Endothelial cell of umbilical vein (primary cell): ENCODE data around the gene STX5. TPM values are rescaled to one million over a fixed set of nuclear protein-coding genes. Genes with fewer than 3 reads are reported as not detected.

Experiments
- BruUV-seq: library from RNA; stranded (reverse); fragments of 400-500 nt; replicated peaks from 2 replicates; lab custom pipeline; 2021; lab: Mats Ljungman, UMichigan
- CTCF ChIA-PET: fragments of 300-600, 350-600 bp; sonication (Branson Sonifier 250); formaldehyde crosslinking; loops from one replicate; lab custom pipeline; 2021; ENCODE audit warnings: antibody characterized with exemption, inconsistent platforms; lab: Charles Lee
- POLR2A ChIA-PET: fragments of 300-600, 350-600 bp; sonication (Branson Sonifier 250); formaldehyde crosslinking; loops from one replicate; lab custom pipeline; 2021; ENCODE audit warnings: antibody characterized with exemption, inconsistent platforms; lab: Charles Lee
- DNase-seq: peaks from one replicate; pipeline ENCODE4 v3.0.0-alpha.2; 2011; ENCODE audit warnings: low read depth, low spot score
- FAIRE-seq: peaks from 2 replicates; lab custom pipeline; 2011; peaks lifted over from hg19 to GRCh38; lab: Jason Lieb, UNC
- H2AFZ ChIP-seq: 2 replicates; pipeline ENCODE4 v1.6.0; 2012; ENCODE audit warnings: low read depth, low read length, control low read depth, inconsistent platforms
- H3K27ac ChIP-seq: 2 replicates; pipeline ENCODE4 v1.5.1; 2011; ENCODE audit warnings: low read depth, mild to moderate bottlenecking, control low read depth, low read length, moderate library complexity; ENCODE audit not compliant: insufficient read depth
- H3K27me3 ChIP-seq, 2 experiments: 2 replicates each; pipeline versions ENCODE4 v1.6.0 to v1.6.1; 2011; ENCODE audit warnings: low read length in 2 of 2, mixed read lengths in 1 of 2; ENCODE audit not compliant: control insufficient read depth in 2 of 2, insufficient read depth in 2 of 2
- H3K36me3 ChIP-seq, 2 experiments: 2 replicates in 1 of 2; 3 replicates in 1 of 2; pipeline ENCODE4 v1.5.1; 2011; ENCODE audit warnings: low read length in 2 of 2, mild to moderate bottlenecking in 1 of 2, moderate library complexity in 1 of 2; ENCODE audit not compliant: control insufficient read depth in 2 of 2, insufficient read depth in 2 of 2; ENCODE audit errors: extremely low read depth in 1 of 2
- H3K4me1 ChIP-seq: 3 replicates; pipeline ENCODE4 v1.5.1; 2011; ENCODE audit warnings: mild to moderate bottlenecking, low read length; ENCODE audit not compliant: control insufficient read depth, insufficient read depth; ENCODE audit errors: extremely low read depth
- H3K4me2 ChIP-seq: 2 replicates; pipeline ENCODE4 v1.6.1; 2011; ENCODE audit warnings: low read length, control low read depth, mixed read lengths; ENCODE audit not compliant: insufficient read depth
- H3K4me3 ChIP-seq, 3 experiments: fragments of 200-600 bp in 1 of 3; sonication (generic), shearing (Covaris generic) in 1 of 3; replicated peaks in 1 of 3; 2 replicates each; pipeline ENCODE4 v1.5.1; 2011 to 2016; ENCODE audit warnings: control low read depth in 3 of 3, low read length in 3 of 3, mild to moderate bottlenecking in 2 of 3, inconsistent platforms in 1 of 3, low read depth in 1 of 3, moderate library complexity in 1 of 3; ENCODE audit not compliant: insufficient read depth in 1 of 3
- H3K79me2 ChIP-seq: 2 replicates; pipeline ENCODE4 v1.6.0; 2012; ENCODE audit warnings: low read length, inconsistent platforms; ENCODE audit not compliant: control insufficient read depth, insufficient read depth
- H3K9ac ChIP-seq: replicated peaks from 2 replicates; pipeline ENCODE3; 2011; ENCODE audit warnings: low read length, control low read depth; ENCODE audit not compliant: insufficient read depth; ENCODE audit errors: extremely low read depth
- H3K9me1 ChIP-seq: replicated peaks from 3 replicates; pipeline ENCODE4 v1.6.0; 2011; ENCODE audit warnings: mild to moderate bottlenecking, low read length; ENCODE audit not compliant: control insufficient read depth, insufficient read depth; ENCODE audit errors: extremely low read depth
- H3K9me3 ChIP-seq: replicated peaks from 2 replicates; pipeline ENCODE4 v1.5.1; 2012; ENCODE audit warnings: low read length, inconsistent platforms; ENCODE audit not compliant: control insufficient read depth, insufficient read depth
- H4K20me1 ChIP-seq: replicated peaks from 2 replicates; pipeline ENCODE3; 2011; ENCODE audit warnings: mild to moderate bottlenecking, low read length; ENCODE audit not compliant: control insufficient read depth, insufficient read depth; ENCODE audit errors: extremely low read depth
- CTCF ChIP-seq, 2 donors: IDR thresholded peaks; 1 replicate in 1 of 2; 2 replicates in 1 of 2; pipeline ENCODE4 v1.5.1; 2011; ENCODE audit warnings: low read length in 2 of 2, mild to moderate bottlenecking in 2 of 2, moderate library complexity in 2 of 2, control low read depth in 1 of 2, inconsistent platforms in 1 of 2, low read depth in 1 of 2; ENCODE audit not compliant: insufficient read depth in 1 of 2; ENCODE audit errors: extremely low read depth in 1 of 2
- EZH2 ChIP-seq: IDR thresholded peaks from 2 replicates; pipeline ENCODE4 v1.6.1; 2012; ENCODE audit warnings: borderline replicate concordance, low read depth, mild to moderate bottlenecking, moderate library complexity, low read length, inconsistent platforms; ENCODE audit not compliant: severe bottlenecking
- FOS ChIP-seq: IDR thresholded peaks from 2 replicates; pipeline ENCODE4 v1.6.1; 2011; ENCODE audit warnings: mild to moderate bottlenecking, low read length, moderate library complexity, borderline replicate concordance; ENCODE audit not compliant: insufficient read depth
- GATA2 ChIP-seq: IDR thresholded peaks from 2 replicates; pipeline ENCODE4 v1.7.0; 2011; ENCODE audit warnings: low read depth, mild to moderate bottlenecking, moderate library complexity, mixed read lengths, low read length; ENCODE audit not compliant: insufficient read length, insufficient read depth
- JUN ChIP-seq: IDR thresholded peaks from 2 replicates; pipeline ENCODE4 v1.6.1; 2011; ENCODE audit warnings: borderline replicate concordance, low read depth; ENCODE audit not compliant: insufficient read length, insufficient read depth
- MYC ChIP-seq: IDR thresholded peaks from one replicate; pipeline ENCODE4 v1.6.1; 2011; ENCODE audit warnings: mild to moderate bottlenecking, low read depth, low read length
- POLR2A ChIP-seq: IDR thresholded peaks from 2 replicates; pipeline ENCODE4 v1.6.1; 2012; ENCODE audit warnings: low read depth, mild to moderate bottlenecking, control low read depth, low read length
- POLR2AphosphoS5 ChIP-seq: IDR thresholded peaks from 2 replicates; pipeline ENCODE4 v1.6.1; 2012; ENCODE audit warnings: low read depth, mild to moderate bottlenecking, control low read depth, low read length, moderate library complexity; ENCODE audit not compliant: insufficient read depth
- dilution Hi-C: fragments of 300-500 bp; cut with MboI; formaldehyde crosslinking; loops from one replicate; pipeline ENCODE4 v1.15.0; 2019; ENCODE audit warnings: low sequenced_read_pairs; ENCODE audit not compliant: extremely low pct_ligation_motif_present
- intact Hi-C: fragments of 100-400 bp; cut with micrococcal nuclease; formaldehyde crosslinking; loops from one replicate; pipeline ENCODE4 v1.10.0; 2022
- polyA plus RNA-seq, 4 experiments: library from polyadenylated mRNA; depleted of rRNA in 3 of 4; stranded (reverse) in 3 of 4; unstranded in 1 of 4; fragments of >200 nt; gene quantifications; 2 replicates each; pipeline versions ENCODE4 v1.2.1 to v1.2.3, GENCODE V29; 2011 to 2012; ENCODE audit warnings: missing spikeins in 1 of 4
- total RNA-seq: library from RNA; stranded (reverse); gene quantifications from 2 replicates; pipeline ENCODE4 v1.2.3, GENCODE V29; 2021
- TF ChIP-seq, protein P1 (sequence below): IDR thresholded peaks from 2 replicates; pipeline ENCODE4 v1.6.1; 2011; ENCODE audit not compliant: insufficient read depth, insufficient read length

The STX5 gene
- total and polyA plus RNA-seq, 2 donors (not counting 3 experiments of a cell fraction or from before 2014, with no cell fraction given), result 41.3 to 46.4 TPM

DNA sequence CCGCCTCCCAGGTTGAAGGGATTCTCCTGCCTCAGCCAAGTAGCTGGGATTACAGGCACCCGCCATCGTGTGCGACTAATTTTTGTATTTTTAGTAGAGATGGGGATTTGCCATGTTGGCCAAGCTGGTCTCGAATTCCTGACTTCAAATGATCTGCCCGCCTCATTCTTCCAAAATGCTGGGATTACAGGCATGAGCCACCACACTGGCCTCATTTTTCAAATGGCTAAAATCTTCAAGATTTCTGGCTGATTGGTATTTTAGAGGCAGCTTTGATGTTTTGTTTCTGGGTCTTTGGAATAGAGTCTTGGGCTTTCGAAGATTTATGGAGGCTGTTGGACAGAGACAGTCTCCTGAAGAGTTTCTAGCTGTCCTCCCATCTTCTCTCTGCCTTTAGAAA, 43.0 kb upstream of the STX5 start:
- Histone ChIP-seq H3K9ac (no peak overlapping the region), H3K79me2 (peaks cover 9% of the 10 kb centered on the region), H3K4me3 (no peak overlapping the region), H3K4me2 (no peak overlapping the region), H4K20me1 (no peaks in the 10 kb centered on the region), H2AFZ (no peak overlapping the region), H3K36me3 (peaks cover 0 to 4% of the 10 kb centered on the region in 2 experiments), H3K9me1 (no peaks in the 10 kb centered on the region), H3K4me1 (peaks cover 6% of the 10 kb centered on the region), H3K27me3 (no peaks in the 10 kb centered on the region), H3K9me3 (no peaks in the 10 kb centered on the region), H3K27ac (no peak overlapping the region)
- dilution Hi-C loops, result no loop called here
- no TSS peak for BruUV-seq
- FAIRE-seq (no peak), DNase-seq (no peak)
- POLR2A ChIA-PET, result interaction anchor here (1.8 kb wide), 1 partner anchor 34 kb away, joined by 10 read pairs; no protein-coding TSS in a partner anchor
- intact Hi-C loops, result no loop called here
- CTCF ChIA-PET, result interaction anchor here (1.4 to 2.9 kb wide), 2 partner anchors 10 to 88 kb away, joined by 7 to 10 read pairs; partner anchors contain the start of gene TMEM179B
- no peak for TF ChIP-seq POLR2AphosphoS5
- TF ChIP-seq FOS, result no peak
- no peak for TF ChIP-seq MYC
- TF ChIP-seq POLR2A, result no peak
- TF ChIP-seq GATA2, result no peak

GRCh38 chr11:62865635-62866034, 33.8 kb upstream of the STX5 start:
- no peaks in the 10 kb centered on the region for H3K4me1 ChIP-seq
- ChIA-PET POLR2A (interaction anchor here (0.6 to 3.5 kb wide), 4 partner anchors 16 to 34 kb away, joined by 3 to 20 read pairs (median 6); partner anchors contain the start of genes SLC3A2 and STX5), CTCF (interaction anchor here (1.1 to 7.2 kb wide), 4 partner anchors 10 to 79 kb away, joined by 4 to 105 read pairs (median 8); partner anchors contain the start of gene TMEM179B)
- DNase-seq (no peak), FAIRE-seq (no peak)
- H3K9ac ChIP-seq, result no peak overlapping the region
- no peak overlapping the region for H3K27ac ChIP-seq
- H3K36me3 ChIP-seq, result no peaks in the 10 kb centered on the region
- BruUV-seq, result no TSS peak
- no peaks in the 10 kb centered on the region for H3K9me1 ChIP-seq
- no peak overlapping the region for H3K4me2 ChIP-seq
- intact Hi-C loops, result no loop called here
- no peaks in the 10 kb centered on the region for H3K9me3 ChIP-seq
- no peaks in the 10 kb centered on the region for H3K27me3 ChIP-seq
- TF ChIP-seq CTCF (IDR thresholded peaks at IDR 0.05; ENCODE audit: extremely low read depth in 1 of 2, insufficient read depth in 1 of 2, low read depth in 1 of 2, low read length in 2 of 2), result no peak
- TF ChIP-seq MYC, result no peak
- TF ChIP-seq JUN, result no peak
- no peak for TF ChIP-seq GATA2
- no peak for TF ChIP-seq FOS
- no peak for TF ChIP-seq POLR2AphosphoS5
- no peak for TF ChIP-seq POLR2A
- TF ChIP-seq, protein P1, sequence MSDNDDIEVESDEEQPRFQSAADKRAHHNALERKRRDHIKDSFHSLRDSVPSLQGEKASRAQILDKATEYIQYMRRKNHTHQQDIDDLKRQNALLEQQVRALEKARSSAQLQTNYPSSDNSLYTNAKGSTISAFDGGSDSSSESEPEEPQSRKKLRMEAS, result no peak
- TF ChIP-seq EZH2, result no peak
- peaks cover 33% of the 10 kb centered on the region for H3K79me2 ChIP-seq
- no peak overlapping the region for H2AFZ ChIP-seq
- dilution Hi-C loops, result no loop called here
- no peaks in the 10 kb centered on the region for H4K20me1 ChIP-seq
- H3K4me3 ChIP-seq, result no peak overlapping the region
